NB4 (cell line): ENCODE measurements around the gene ATP10B.

ENCODE experiments used
- DNase-seq: peaks from one replicate; pipeline ENCODE4 v3.0.0; 2010; ENCODE audit warnings: low read depth
- H3K4me3 ChIP-seq: one replicate; pipeline ENCODE4 v1.5.1; 2011; ENCODE audit warnings: mild to moderate bottlenecking, low read depth, low read length, moderate library complexity
- MYC ChIP-seq: IDR thresholded peaks from 2 replicates; pipeline ENCODE4 v1.6.1; 2011; ENCODE audit warnings: low read depth, low read length
- POLR2A ChIP-seq: IDR thresholded peaks from 2 replicates; pipeline ENCODE4 v1.6.1; 2011; ENCODE audit warnings: mild to moderate bottlenecking; ENCODE audit not compliant: insufficient read length; ENCODE audit errors: extremely low read depth
- TF ChIP-seq, protein P1 (sequence below): IDR thresholded peaks from one replicate; pipeline ENCODE4 v1.5.1; 2012; ENCODE audit warnings: low read depth, low read length
- TF ChIP-seq, protein P2 (sequence below): IDR thresholded peaks from 2 replicates; pipeline ENCODE4 v1.6.1; 2011; ENCODE audit warnings: low read depth, low read length

Gene ATP10B

DNA sequence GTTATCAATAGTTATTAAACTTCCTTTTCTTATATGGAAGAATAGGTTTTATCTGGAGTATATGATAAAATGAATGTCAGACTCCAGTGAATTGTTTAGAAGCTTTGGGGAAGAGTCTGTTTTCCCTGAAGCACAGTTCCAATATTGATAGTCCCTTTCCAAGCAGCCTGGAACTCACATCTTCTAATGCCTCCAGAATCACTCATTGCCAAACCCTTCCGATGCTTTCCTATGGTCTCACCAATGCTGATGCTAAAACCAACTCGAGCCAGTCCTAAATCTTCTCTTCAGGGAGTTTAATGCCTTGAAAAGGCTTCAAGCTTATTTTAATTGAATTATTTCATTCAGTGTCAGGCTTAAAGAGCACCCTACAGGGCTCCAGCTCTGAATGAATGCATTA, 309.2 kb downstream of the ATP10B start:
- no peak for DNase-seq
- TF ChIP-seq POLR2A: no peak
- H3K4me3 ChIP-seq: no peak overlapping the region

- TF ChIP-seq, protein P1, sequence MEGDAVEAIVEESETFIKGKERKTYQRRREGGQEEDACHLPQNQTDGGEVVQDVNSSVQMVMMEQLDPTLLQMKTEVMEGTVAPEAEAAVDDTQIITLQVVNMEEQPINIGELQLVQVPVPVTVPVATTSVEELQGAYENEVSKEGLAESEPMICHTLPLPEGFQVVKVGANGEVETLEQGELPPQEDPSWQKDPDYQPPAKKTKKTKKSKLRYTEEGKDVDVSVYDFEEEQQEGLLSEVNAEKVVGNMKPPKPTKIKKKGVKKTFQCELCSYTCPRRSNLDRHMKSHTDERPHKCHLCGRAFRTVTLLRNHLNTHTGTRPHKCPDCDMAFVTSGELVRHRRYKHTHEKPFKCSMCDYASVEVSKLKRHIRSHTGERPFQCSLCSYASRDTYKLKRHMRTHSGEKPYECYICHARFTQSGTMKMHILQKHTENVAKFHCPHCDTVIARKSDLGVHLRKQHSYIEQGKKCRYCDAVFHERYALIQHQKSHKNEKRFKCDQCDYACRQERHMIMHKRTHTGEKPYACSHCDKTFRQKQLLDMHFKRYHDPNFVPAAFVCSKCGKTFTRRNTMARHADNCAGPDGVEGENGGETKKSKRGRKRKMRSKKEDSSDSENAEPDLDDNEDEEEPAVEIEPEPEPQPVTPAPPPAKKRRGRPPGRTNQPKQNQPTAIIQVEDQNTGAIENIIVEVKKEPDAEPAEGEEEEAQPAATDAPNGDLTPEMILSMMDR: no peak
- TF ChIP-seq MYC: no peak
- no peak for TF ChIP-seq POLR2A
- TF ChIP-seq, protein P2, sequence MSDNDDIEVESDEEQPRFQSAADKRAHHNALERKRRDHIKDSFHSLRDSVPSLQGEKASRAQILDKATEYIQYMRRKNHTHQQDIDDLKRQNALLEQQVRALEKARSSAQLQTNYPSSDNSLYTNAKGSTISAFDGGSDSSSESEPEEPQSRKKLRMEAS: no peak
Observed at GRCh38 chr5:160542281-160542680, 309.7 kb downstream of the ATP10B start.

GRCh38 chr5:160539431-160539830, 312.6 kb downstream of the ATP10B start:
- no peak for DNase-seq
- TF ChIP-seq POLR2A (no peak), MYC (no peak)
- TF ChIP-seq, protein P2: no peak
- TF ChIP-seq, protein P1: no peak

More at GRCh38 chr5:160542281-160542680, 309.7 kb downstream of the ATP10B start:
- H3K4me3 ChIP-seq: no peak overlapping the region
- no peak for DNase-seq

DNA sequence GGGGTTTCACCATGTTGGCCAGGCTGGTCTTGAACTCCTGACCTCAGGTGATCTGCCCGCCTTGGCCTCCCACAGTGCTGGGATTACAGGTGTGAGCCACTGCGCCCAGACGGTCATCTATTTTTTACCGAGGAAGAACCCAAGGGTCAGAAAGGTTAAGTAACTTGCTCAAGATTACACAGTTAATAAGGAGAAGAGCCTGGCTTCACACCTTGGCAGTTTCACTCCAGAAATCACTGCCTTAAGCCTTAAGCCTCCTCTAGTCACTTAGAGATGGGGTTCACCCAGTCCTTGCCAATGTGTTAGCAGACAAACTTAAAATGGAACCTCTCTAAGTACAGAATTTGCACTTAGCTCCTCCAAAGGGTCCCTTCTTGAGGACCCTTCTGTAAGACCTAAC, 314.1 kb downstream of the ATP10B start:
- TF ChIP-seq, protein P1: no peak
- no peak for TF ChIP-seq POLR2A
- no peak for TF ChIP-seq MYC
- TF ChIP-seq, protein P2: no peak
- no peak overlapping the region for H3K4me3 ChIP-seq
- DNase-seq: no peak

More at GRCh38 chr5:160539431-160539830, 312.6 kb downstream of the ATP10B start:
- H3K4me3 ChIP-seq: no peak overlapping the region

DNA sequence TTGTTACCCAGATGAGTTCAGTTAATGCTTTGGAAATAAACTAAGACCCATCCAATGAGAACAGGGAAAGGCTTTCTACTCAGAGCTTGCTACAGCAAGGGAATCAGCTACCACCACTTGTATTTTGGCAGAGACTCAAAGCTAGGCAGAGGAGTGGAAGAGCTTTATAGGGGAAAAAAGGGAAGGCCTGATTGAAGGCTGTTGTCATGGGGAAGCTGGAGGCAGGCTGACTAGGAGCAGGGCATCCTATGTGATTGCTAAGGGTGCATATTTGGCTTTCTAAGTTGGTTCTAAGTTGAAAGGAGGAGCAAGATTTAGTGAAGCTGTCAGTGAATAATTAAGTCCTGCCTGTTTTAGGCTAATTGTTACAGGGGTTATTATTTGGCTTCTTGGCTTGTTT, 314.9 kb downstream of the ATP10B start:
- no peak for TF ChIP-seq POLR2A
- TF ChIP-seq, protein P1: no peak
- DNase-seq: no peak
- no peak overlapping the region for H3K4me3 ChIP-seq

DNA sequence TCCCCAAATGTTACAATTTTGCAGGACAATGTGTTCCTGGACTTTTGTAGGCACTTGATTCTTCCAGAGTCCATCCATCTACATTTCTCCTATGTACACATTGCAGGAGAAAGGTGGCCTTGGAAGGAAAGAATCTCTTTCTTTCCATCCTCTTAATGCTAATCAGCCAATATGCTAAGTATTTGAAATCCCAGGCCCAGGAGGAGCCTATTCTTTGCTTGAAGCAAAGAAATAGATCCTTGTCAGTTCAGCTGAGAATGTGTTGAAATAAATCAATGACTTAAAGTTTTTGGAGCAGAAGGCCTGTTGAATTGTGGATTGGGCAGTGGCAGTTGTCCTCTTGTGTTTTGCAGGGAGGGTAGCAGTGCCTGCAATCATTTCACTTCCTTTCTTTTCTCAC, 317.1 kb downstream of the ATP10B start:
- H3K4me3 ChIP-seq: no peak overlapping the region
- TF ChIP-seq POLR2A (no peak), MYC (no peak)
- TF ChIP-seq, protein P2: no peak
- TF ChIP-seq, protein P1: no peak
- DNase-seq: no peak
